ENCODE results near the gene ANO1. TPM values are rescaled to one million over a fixed set of nuclear protein-coding genes. Genes with fewer than 3 reads are reported as not detected.

The ANO1 gene
- total RNA-seq, 1 donor from 2014 or later: 1.1 TPM

- H3K36me3 ChIP-seq (ENCODE audit: control insufficient read depth, insufficient read depth, low read length): no peaks in the 10 kb centered on the region
- no peak for DNase-seq (ENCODE audit: low read depth)
- H3K4me3 ChIP-seq (ENCODE audit: low read depth, low read length): no peak overlapping the region
- peaks cover 7% of the 10 kb centered on the region for H3K27me3 ChIP-seq (ENCODE audit: control insufficient read depth, insufficient read depth, low read length)
- TF ChIP-seq CTCF (IDR thresholded peaks at IDR 0.05; ENCODE audit: insufficient read depth, low read length, poor library complexity, severe bottlenecking): no peak
Measured at GRCh38 chr11:70116386-70117065, 38.4 kb downstream of the ANO1 start.

GRCh38 chr11:70117567-70118145 is 39.5 kb downstream of the ANO1 start:
- Histone ChIP-seq H3K36me3 (ENCODE audit: control insufficient read depth, insufficient read depth, low read length) (no peaks in the 10 kb centered on the region), H3K27me3 (ENCODE audit: control insufficient read depth, insufficient read depth, low read length) (peaks cover 3% of the 10 kb centered on the region), H3K4me3 (ENCODE audit: low read depth, low read length) (no peak overlapping the region)
- DNase-seq (ENCODE audit: low read depth): no peak
- no peak for TF ChIP-seq CTCF (IDR thresholded peaks at IDR 0.05; ENCODE audit: insufficient read depth, low read length, poor library complexity, severe bottlenecking)

- no peak for TF ChIP-seq CTCF (IDR thresholded peaks at IDR 0.05; ENCODE audit: insufficient read depth, low read length, poor library complexity, severe bottlenecking)
- Histone ChIP-seq H3K36me3 (ENCODE audit: control insufficient read depth, insufficient read depth, low read length) (no peaks in the 10 kb centered on the region), H3K4me3 (ENCODE audit: low read depth, low read length) (no peak overlapping the region), H3K27me3 (ENCODE audit: control insufficient read depth, insufficient read depth, low read length) (peaks cover 9% of the 10 kb centered on the region)
- DNase-seq (ENCODE audit: low read depth): no peak
Measured at GRCh38 chr11:70118642-70119041, 40.5 kb downstream of the ANO1 start.

GRCh38 chr11:70119502-70119901 is 41.4 kb downstream of the ANO1 start:
- peaks cover 10% of the 10 kb centered on the region for H3K27me3 ChIP-seq (ENCODE audit: control insufficient read depth, insufficient read depth, low read length)
- TF ChIP-seq CTCF (IDR thresholded peaks at IDR 0.05; ENCODE audit: insufficient read depth, low read length, poor library complexity, severe bottlenecking): no peak
- H3K4me3 ChIP-seq (ENCODE audit: low read depth, low read length): no peak overlapping the region
- H3K36me3 ChIP-seq (ENCODE audit: control insufficient read depth, insufficient read depth, low read length): no peaks in the 10 kb centered on the region
- DNase-seq (ENCODE audit: low read depth): no peak

- Histone ChIP-seq H3K36me3 (ENCODE audit: control insufficient read depth, insufficient read depth, low read length) (no peaks in the 10 kb centered on the region), H3K27me3 (ENCODE audit: control insufficient read depth, insufficient read depth, low read length) (peaks cover 10% of the 10 kb centered on the region), H3K4me3 (ENCODE audit: low read depth, low read length) (no peak overlapping the region)
- DNase-seq (ENCODE audit: low read depth): no peak
- TF ChIP-seq CTCF (IDR thresholded peaks at IDR 0.05; ENCODE audit: insufficient read depth, low read length, poor library complexity, severe bottlenecking): no peak
Measured at GRCh38 chr11:70120674-70121073, 42.6 kb downstream of the ANO1 start.
